GM10266 (cell line): Measurements from ENCODE around the gene TROAP.
"Not testable (repeated sequence)": the region's sequence is repeated elsewhere in the genome, so short reads cannot be mapped to it uniquely, and the experiment has no call there.

Experiments used
- DNase-seq: peaks from one replicate; pipeline ENCODE4 v3.0.0; 2012; ENCODE audit errors: extremely low spot score
- TF ChIP-seq, protein P1 (sequence below): IDR thresholded peaks from 2 replicates; pipeline ENCODE4 v1.5.1; 2012; ENCODE audit warnings: mild to moderate bottlenecking, low read depth; ENCODE audit not compliant: control insufficient read depth, insufficient read depth; ENCODE audit errors: missing control alignments

The TROAP gene

GRCh38 chr12:49377386-49377785 is 54.3 kb downstream of the TROAP start:
- DNase-seq = no peak
- TF ChIP-seq, protein P1, sequence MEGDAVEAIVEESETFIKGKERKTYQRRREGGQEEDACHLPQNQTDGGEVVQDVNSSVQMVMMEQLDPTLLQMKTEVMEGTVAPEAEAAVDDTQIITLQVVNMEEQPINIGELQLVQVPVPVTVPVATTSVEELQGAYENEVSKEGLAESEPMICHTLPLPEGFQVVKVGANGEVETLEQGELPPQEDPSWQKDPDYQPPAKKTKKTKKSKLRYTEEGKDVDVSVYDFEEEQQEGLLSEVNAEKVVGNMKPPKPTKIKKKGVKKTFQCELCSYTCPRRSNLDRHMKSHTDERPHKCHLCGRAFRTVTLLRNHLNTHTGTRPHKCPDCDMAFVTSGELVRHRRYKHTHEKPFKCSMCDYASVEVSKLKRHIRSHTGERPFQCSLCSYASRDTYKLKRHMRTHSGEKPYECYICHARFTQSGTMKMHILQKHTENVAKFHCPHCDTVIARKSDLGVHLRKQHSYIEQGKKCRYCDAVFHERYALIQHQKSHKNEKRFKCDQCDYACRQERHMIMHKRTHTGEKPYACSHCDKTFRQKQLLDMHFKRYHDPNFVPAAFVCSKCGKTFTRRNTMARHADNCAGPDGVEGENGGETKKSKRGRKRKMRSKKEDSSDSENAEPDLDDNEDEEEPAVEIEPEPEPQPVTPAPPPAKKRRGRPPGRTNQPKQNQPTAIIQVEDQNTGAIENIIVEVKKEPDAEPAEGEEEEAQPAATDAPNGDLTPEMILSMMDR = no peak

GRCh38 chr12:49380184-49380583 is 57.1 kb downstream of the TROAP start:
- DNase-seq = not testable (repeated sequence)
